ENCODE results near the gene PLS3. TPM values are rescaled to one million over a fixed set of nuclear protein-coding genes. Genes with fewer than 3 reads are reported as not detected.
"Not testable (repeated sequence)": the region's sequence is repeated elsewhere in the genome, so short reads cannot be mapped to it uniquely, and the experiment has no call there.

Gene PLS3
- total RNA-seq, 1 donor from 2014 or later = 417 TPM

- Mint-ChIP-seq H3K36me3 (no peaks in the 10 kb centered on the region), H3K27ac (no peak overlapping the region), H3K4me3 (no peak overlapping the region), H3K9me3 (no peaks in the 10 kb centered on the region), H3K27me3 (ENCODE audit: low read depth) (no peaks in the 10 kb centered on the region), H3K4me1 (peaks cover 27% of the 10 kb centered on the region)
- no peak for DNase-seq (ENCODE audit: low spot score in 2 of 2, unreplicated experiment in 2 of 2)
- TF ChIP-seq CTCF (IDR thresholded peaks at IDR 0.05; ENCODE audit: unreplicated experiment) = no peak
Observed at GRCh38 chrX:115531818-115532403, 29.1 kb upstream of the PLS3 start.

GRCh38 chrX:115533485-115533884 is 27.5 kb upstream of the PLS3 start:
- no peaks in the 10 kb centered on the region for H3K9me3 Mint-ChIP-seq
- H3K36me3 Mint-ChIP-seq = no peaks in the 10 kb centered on the region
- peaks cover 26% of the 10 kb centered on the region for H3K4me1 Mint-ChIP-seq
- no peak overlapping the region for H3K4me3 Mint-ChIP-seq
- no peak for DNase-seq (ENCODE audit: low spot score in 2 of 2, unreplicated experiment in 2 of 2)
- TF ChIP-seq CTCF (IDR thresholded peaks at IDR 0.05; ENCODE audit: unreplicated experiment) = no peak
- no peaks in the 10 kb centered on the region for H3K27me3 Mint-ChIP-seq (ENCODE audit: low read depth)
- H3K27ac Mint-ChIP-seq = peak overlapping the region; percentile 79

GRCh38 chrX:115534383-115534782 is 26.6 kb upstream of the PLS3 start:
- Mint-ChIP-seq H3K9me3 (no peaks in the 10 kb centered on the region), H3K27me3 (ENCODE audit: low read depth) (no peaks in the 10 kb centered on the region), H3K36me3 (no peaks in the 10 kb centered on the region), H3K27ac (no peak overlapping the region), H3K4me3 (no peak overlapping the region), H3K4me1 (peaks cover 35% of the 10 kb centered on the region)
- TF ChIP-seq CTCF (IDR thresholded peaks at IDR 0.05; ENCODE audit: unreplicated experiment) = no peak
- no peak for DNase-seq (ENCODE audit: low spot score in 2 of 2, unreplicated experiment in 2 of 2)

GRCh38 chrX:115535421-115535820 is 25.6 kb upstream of the PLS3 start:
- DNase-seq (ENCODE audit: low spot score in 2 of 2, unreplicated experiment in 2 of 2) = no peak
- Mint-ChIP-seq H3K9me3 (no peaks in the 10 kb centered on the region), H3K27me3 (ENCODE audit: low read depth) (no peaks in the 10 kb centered on the region), H3K4me3 (no peak overlapping the region), H3K4me1 (peaks cover 40% of the 10 kb centered on the region), H3K27ac (peak overlapping the region; percentile 86), H3K36me3 (no peaks in the 10 kb centered on the region)
- TF ChIP-seq CTCF (IDR thresholded peaks at IDR 0.05; ENCODE audit: unreplicated experiment) = no peak

DNA sequence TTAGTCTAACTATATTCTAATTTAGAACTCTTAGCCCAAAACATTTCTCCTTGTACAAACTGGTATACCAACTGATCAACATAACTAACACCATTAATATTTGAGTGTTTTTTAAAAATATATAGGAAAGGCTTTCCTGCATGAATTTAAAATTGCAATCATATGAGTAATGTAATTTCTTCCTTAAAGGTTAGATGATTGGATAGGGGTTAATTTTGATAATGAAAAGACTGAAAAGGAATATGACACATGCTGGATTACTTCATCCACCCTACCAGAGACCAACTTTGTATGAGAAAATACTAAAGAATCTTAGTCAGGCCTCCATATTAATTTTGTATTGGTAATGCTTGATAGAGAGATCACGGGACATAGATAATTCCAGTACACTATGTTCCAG is 25.1 kb upstream of the PLS3 start:
- Mint-ChIP-seq H3K27me3 (ENCODE audit: low read depth) (no peaks in the 10 kb centered on the region), H3K27ac (peak overlapping the region; percentile 86), H3K36me3 (no peaks in the 10 kb centered on the region), H3K9me3 (no peaks in the 10 kb centered on the region), H3K4me1 (peaks cover 40% of the 10 kb centered on the region), H3K4me3 (no peak overlapping the region)
- DNase-seq (ENCODE audit: low spot score in 2 of 2, unreplicated experiment in 2 of 2) = no peak
- TF ChIP-seq CTCF (IDR thresholded peaks at IDR 0.05; ENCODE audit: unreplicated experiment) = no peak

DNA sequence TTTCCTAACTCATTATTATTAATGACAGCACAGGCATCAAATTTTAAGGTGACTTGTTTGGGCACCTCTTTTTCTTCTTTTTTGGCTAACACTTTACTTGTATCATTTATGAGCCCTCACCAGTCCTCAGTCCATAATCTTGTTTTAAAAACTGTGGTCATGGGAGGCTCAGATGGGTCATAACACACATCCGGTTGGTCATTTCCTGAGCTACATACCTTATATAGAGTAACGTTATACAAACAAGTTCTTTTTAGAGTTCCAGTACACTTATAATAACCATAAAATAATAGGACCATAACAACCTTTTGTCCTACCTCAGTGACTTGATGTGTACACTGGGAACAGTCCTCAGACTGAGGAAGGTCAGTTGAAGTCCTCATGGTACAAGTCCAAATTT is 21.1 kb upstream of the PLS3 start:
- no peak for TF ChIP-seq CTCF (IDR thresholded peaks at IDR 0.05; ENCODE audit: unreplicated experiment)
- H3K4me3 Mint-ChIP-seq = no peak overlapping the region
- H3K27ac Mint-ChIP-seq = no peak overlapping the region
- no peaks in the 10 kb centered on the region for H3K9me3 Mint-ChIP-seq
- H3K27me3 Mint-ChIP-seq (ENCODE audit: low read depth) = no peaks in the 10 kb centered on the region
- H3K4me1 Mint-ChIP-seq = peaks cover 41% of the 10 kb centered on the region
- no peak for DNase-seq (ENCODE audit: low spot score in 2 of 2, unreplicated experiment in 2 of 2)
- peaks cover 2% of the 10 kb centered on the region for H3K36me3 Mint-ChIP-seq

DNA sequence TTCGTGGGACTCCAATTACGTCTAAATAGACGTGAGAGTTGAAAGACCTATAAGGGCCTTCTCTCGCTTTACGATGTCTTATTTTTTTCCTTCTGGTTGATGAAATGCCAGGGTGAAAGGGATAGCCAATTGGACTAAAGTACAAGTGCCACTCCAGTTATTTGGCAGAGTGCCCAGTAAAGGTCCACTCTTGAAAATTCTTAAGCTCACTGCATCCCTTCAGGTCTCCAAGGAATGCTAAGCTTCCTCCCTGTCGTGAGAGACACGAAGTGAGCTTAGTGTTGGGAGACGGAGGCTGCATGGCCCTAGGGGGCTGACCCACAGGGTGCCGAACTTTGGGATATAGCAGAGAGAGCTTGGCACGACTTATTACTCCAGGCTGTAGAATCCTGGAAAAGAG is 19.9 kb upstream of the PLS3 start:
- peaks cover 39% of the 10 kb centered on the region for H3K4me1 Mint-ChIP-seq
- H3K36me3 Mint-ChIP-seq; H3K4me3 Mint-ChIP-seq; H3K9me3 Mint-ChIP-seq; H3K27me3 Mint-ChIP-seq (ENCODE audit: low read depth); DNase-seq (ENCODE audit: low spot score in 2 of 2, unreplicated experiment in 2 of 2): not testable (repeated sequence)
- H3K27ac Mint-ChIP-seq = peak overlapping the region; percentile 43

Data from mesothelial cell of epicardium (in vitro differentiated cells).